GM10266 (cell line): ENCODE data around the gene FOLR1.
"Not testable (repeated sequence)": the region's sequence is repeated elsewhere in the genome, so short reads cannot be mapped to it uniquely, and the experiment has no call there.

Source experiments
- DNase-seq: peaks from one replicate; pipeline ENCODE4 v3.0.0; 2012; ENCODE audit errors: extremely low spot score
- CTCF ChIP-seq: IDR thresholded peaks from 2 replicates; pipeline ENCODE4 v1.5.1; 2012; ENCODE audit warnings: mild to moderate bottlenecking, low read depth; ENCODE audit not compliant: control insufficient read depth, insufficient read depth; ENCODE audit errors: missing control alignments

FOLR1 gene

GRCh38 chr11:72157131-72157530 lies 34.8 kb upstream of the FOLR1 start:
- no peak for TF ChIP-seq CTCF
- no peak for DNase-seq

GRCh38 chr11:72160319-72160718 lies 31.6 kb upstream of the FOLR1 start:
- no peak for TF ChIP-seq CTCF

GRCh38 chr11:72162891-72163492 lies 28.9 kb upstream of the FOLR1 start:
- TF ChIP-seq CTCF = no peak
- DNase-seq = no peak

More at GRCh38 chr11:72160319-72160718, 31.6 kb upstream of the FOLR1 start:
- no peak for DNase-seq

- DNase-seq = not testable (repeated sequence)
Measured at GRCh38 chr11:72164187-72164586, 27.8 kb upstream of the FOLR1 start.

- DNase-seq = not testable (repeated sequence)
Measured at GRCh38 chr11:72169046-72169555, 22.8 kb upstream of the FOLR1 start.

GRCh38 chr11:72169754-72170153 lies 22.2 kb upstream of the FOLR1 start:
- DNase-seq = not testable (repeated sequence)

- DNase-seq = not testable (repeated sequence)
Measured at GRCh38 chr11:72172043-72172442, 19.9 kb upstream of the FOLR1 start.

- DNase-seq = no peak
- no peak for TF ChIP-seq CTCF
Measured at GRCh38 chr11:72173291-72173690, 18.6 kb upstream of the FOLR1 start.

- TF ChIP-seq CTCF = no peak
- no peak for DNase-seq
Measured at GRCh38 chr11:72174302-72175070, 17.5 kb upstream of the FOLR1 start.
